D721Med (cell line): ENCODE measurements around the gene KRT6A.

Experiments
- DNase-seq: peaks from one replicate; pipeline ENCODE4 v3.0.0; 2011; ENCODE audit warnings: low spot score; ENCODE audit not compliant: insufficient read length
- FAIRE-seq: peaks from 2 replicates; lab custom pipeline; 2011; peaks lifted over from hg19 to GRCh38; lab: Jason Lieb, UNC
- CTCF ChIP-seq: IDR thresholded peaks from 2 replicates; pipeline ENCODE4 v1.5.1; 2012; ENCODE audit warnings: mild to moderate bottlenecking, control low read depth; ENCODE audit not compliant: insufficient read depth; ENCODE audit errors: missing control alignments

KRT6A gene

GRCh38 chr12:52524898-52525591 is 32.0 kb upstream of the KRT6A start:
- no peak for TF ChIP-seq CTCF
- FAIRE-seq (no peak), DNase-seq (no peak)

GRCh38 chr12:52524241-52524897 is 31.3 kb upstream of the KRT6A start:
- FAIRE-seq (no peak), DNase-seq (no peak)
- TF ChIP-seq CTCF = no peak

- DNase-seq (no peak), FAIRE-seq (no peak)
Measured at GRCh38 chr12:52523824-52524223, 30.8 kb upstream of the KRT6A start.

GRCh38 chr12:52522346-52523011 is 29.4 kb upstream of the KRT6A start:
- TF ChIP-seq CTCF = no peak
- no peak for FAIRE-seq
- no peak for DNase-seq

More at GRCh38 chr12:52523824-52524223, 30.8 kb upstream of the KRT6A start:
- TF ChIP-seq CTCF = no peak

- FAIRE-seq = no peak
- no peak for TF ChIP-seq CTCF
- DNase-seq = no peak
Measured at GRCh38 chr12:52521568-52522266, 28.7 kb upstream of the KRT6A start.

GRCh38 chr12:52521175-52521567 is 28.1 kb upstream of the KRT6A start:
- FAIRE-seq (no peak), DNase-seq (no peak)
- TF ChIP-seq CTCF = no peak
